NCI-H2029 treated with DMSO at 0.1 percent for 48 hours (cell line): ENCODE results near the gene EIF5B.
"Not testable (repeated sequence)": the region's sequence is repeated elsewhere in the genome, so short reads cannot be mapped to it uniquely, and the experiment has no call there.

Experiments used
- DNase-seq: peaks from one replicate; lab custom pipeline; 2025; lab: John Stamatoyannopoulos, UW

EIF5B gene

GRCh38 chr2:99365661-99366060 lies 28.5 kb downstream of the EIF5B start:
- no peak for DNase-seq

- not testable (repeated sequence) for DNase-seq
These were observed 31.7 kb downstream of the EIF5B start for GRCh38 chr2:99368854-99369253.

- no peak for DNase-seq
These were observed 36.0 kb downstream of the EIF5B start for GRCh38 chr2:99373144-99373543.

- no peak for DNase-seq
These were observed 37.6 kb downstream of the EIF5B start for GRCh38 chr2:99374747-99375146.

- no peak for DNase-seq
These were observed 39.2 kb downstream of the EIF5B start for GRCh38 chr2:99376254-99376864.

- no peak for DNase-seq
These were observed 40.7 kb downstream of the EIF5B start for GRCh38 chr2:99377879-99378278.

- DNase-seq = no peak
These were observed 43.3 kb downstream of the EIF5B start for GRCh38 chr2:99380376-99381010.

- no peak for DNase-seq
These were observed 45.0 kb downstream of the EIF5B start for GRCh38 chr2:99382143-99382542.

GRCh38 chr2:99386011-99386410 lies 48.8 kb downstream of the EIF5B start:
- no peak for DNase-seq

GRCh38 chr2:99388892-99389291 lies 51.7 kb downstream of the EIF5B start:
- no peak for DNase-seq

- DNase-seq = no peak
These were observed 52.2 kb downstream of the EIF5B start for GRCh38 chr2:99389371-99389770.

- no peak for DNase-seq
These were observed 52.8 kb downstream of the EIF5B start for GRCh38 chr2:99389946-99390345.

- no peak for DNase-seq
These were observed 58.5 kb downstream of the EIF5B start for GRCh38 chr2:99395589-99396130.

- DNase-seq = peak; percentile 25
These were observed 60.2 kb downstream of the EIF5B start for GRCh38 chr2:99397266-99397920.

- DNase-seq = no peak
These were observed 61.1 kb downstream of the EIF5B start for GRCh38 chr2:99398303-99398702.

- DNase-seq = no peak
These were observed 61.9 kb downstream of the EIF5B start for GRCh38 chr2:99399063-99399462.

- no peak for DNase-seq
These were observed 62.6 kb downstream of the EIF5B start for GRCh38 chr2:99399795-99400194.

- no peak for DNase-seq
These were observed 64.7 kb downstream of the EIF5B start for GRCh38 chr2:99401841-99402240.

GRCh38 chr2:99403084-99403483 lies 65.9 kb downstream of the EIF5B start:
- DNase-seq = no peak

- DNase-seq = no peak
These were observed 66.3 kb downstream of the EIF5B start for GRCh38 chr2:99403524-99403923.

- DNase-seq = no peak
These were observed 67.0 kb downstream of the EIF5B start for GRCh38 chr2:99404039-99404796.
